Measurements from ENCODE around the gene TRIM52.

DNA sequence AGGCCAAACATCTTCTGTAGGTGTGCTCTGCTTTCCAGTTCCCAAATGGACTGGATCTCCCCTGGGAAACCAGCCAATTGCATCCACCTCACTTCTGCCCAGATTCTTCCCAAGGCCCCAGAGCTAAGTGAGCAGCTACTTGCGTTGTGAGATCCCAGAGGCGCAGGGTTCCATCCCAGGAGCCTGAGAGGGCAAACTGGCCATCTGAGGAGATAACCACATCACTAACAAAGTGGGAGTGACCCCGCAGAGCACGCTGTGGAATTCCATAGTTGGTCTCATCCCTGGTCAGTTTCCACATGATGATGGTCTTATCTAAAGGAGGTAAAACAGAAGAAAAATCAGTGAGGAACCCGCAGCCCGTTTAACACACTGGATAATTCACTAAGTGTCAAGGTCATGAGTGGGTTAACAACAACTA, 18.9 kb downstream of the TRIM52 start:
- TF ChIP-seq EZH2 (IDR thresholded peaks at IDR 0.05), result no peak
- TF ChIP-seq, protein P1, sequence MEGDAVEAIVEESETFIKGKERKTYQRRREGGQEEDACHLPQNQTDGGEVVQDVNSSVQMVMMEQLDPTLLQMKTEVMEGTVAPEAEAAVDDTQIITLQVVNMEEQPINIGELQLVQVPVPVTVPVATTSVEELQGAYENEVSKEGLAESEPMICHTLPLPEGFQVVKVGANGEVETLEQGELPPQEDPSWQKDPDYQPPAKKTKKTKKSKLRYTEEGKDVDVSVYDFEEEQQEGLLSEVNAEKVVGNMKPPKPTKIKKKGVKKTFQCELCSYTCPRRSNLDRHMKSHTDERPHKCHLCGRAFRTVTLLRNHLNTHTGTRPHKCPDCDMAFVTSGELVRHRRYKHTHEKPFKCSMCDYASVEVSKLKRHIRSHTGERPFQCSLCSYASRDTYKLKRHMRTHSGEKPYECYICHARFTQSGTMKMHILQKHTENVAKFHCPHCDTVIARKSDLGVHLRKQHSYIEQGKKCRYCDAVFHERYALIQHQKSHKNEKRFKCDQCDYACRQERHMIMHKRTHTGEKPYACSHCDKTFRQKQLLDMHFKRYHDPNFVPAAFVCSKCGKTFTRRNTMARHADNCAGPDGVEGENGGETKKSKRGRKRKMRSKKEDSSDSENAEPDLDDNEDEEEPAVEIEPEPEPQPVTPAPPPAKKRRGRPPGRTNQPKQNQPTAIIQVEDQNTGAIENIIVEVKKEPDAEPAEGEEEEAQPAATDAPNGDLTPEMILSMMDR (IDR thresholded peaks at IDR 0.05), result no peak

Data from neural progenitor cell (in vitro differentiated cells).